Measurements from ENCODE around the gene HRG.

The HRG gene

GRCh38 chr3:186719945-186720739, 54.3 kb downstream of the HRG start:
- no peak for DNase-seq (ENCODE audit: low read depth in 2 of 3, low spot score in 1 of 3)

GRCh38 chr3:186722457-186722856, 56.6 kb downstream of the HRG start:
- no peak for DNase-seq (ENCODE audit: low read depth in 2 of 3, low spot score in 1 of 3)

- DNase-seq (ENCODE audit: low read depth in 2 of 3, low spot score in 1 of 3), result no peak
Observed at GRCh38 chr3:186724911-186725310, 59.1 kb downstream of the HRG start.

Measured in stimulated activated CD4-positive, alpha-beta T cell treated with anti-CD3 and anti-CD28 coated beads, Interleukin-12 subunit alpha, Interleukin-12 subunit beta, amount 100 ng/mL, for 48 hours (primary cell).